Upper lobe of left lung (tissue), 4 donors: ENCODE measurements around the gene SREBF1.

Experiments used
- EP300 ChIP-seq, 4 donors: sonication (generic); formaldehyde crosslinking; IDR thresholded peaks; one replicate each; pipeline ENCODE4 v1.5.1; 2017; ENCODE audit warnings: antibody characterized with exemption in 4 of 4, control low read depth in 2 of 4
- POLR2A ChIP-seq, 4 donors: fragments of 450-650 bp; IDR thresholded peaks; one replicate each; pipeline ENCODE4 v1.5.1; 2016 to 2017; ENCODE audit warnings: antibody characterized with exemption in 4 of 4, mild to moderate bottlenecking in 2 of 4
- TF ChIP-seq, protein P1 (sequence below), 6 experiments: fragments of 450-650 bp in 4 of 6; fragments of 200-600 bp in 2 of 6; sonication (generic) in 2 of 6; IDR thresholded peaks; one replicate each; pipeline ENCODE4 v1.5.1; 2016 to 2019; ENCODE audit warnings: antibody characterized with exemption in 6 of 6

DNA sequence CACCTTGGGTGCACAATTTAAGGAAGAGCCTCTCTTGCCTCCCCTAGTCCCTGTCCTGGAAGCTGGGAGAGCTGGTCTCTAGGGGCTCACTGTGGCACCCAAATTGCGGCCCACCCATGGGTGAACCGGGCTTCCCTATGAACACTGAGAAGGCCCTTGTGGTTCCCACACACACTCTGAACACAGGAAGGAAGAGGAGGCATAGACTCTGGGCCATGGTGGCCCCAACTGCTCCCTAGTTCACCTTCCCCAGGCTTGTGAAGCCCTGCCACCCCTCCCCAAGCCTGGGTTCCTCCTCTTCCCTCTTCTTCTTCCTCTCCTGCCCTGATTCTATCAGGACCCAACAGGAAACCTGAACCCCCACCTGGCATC lies 10.5 kb downstream of the SREBF1 start:
- TF ChIP-seq, protein P1, sequence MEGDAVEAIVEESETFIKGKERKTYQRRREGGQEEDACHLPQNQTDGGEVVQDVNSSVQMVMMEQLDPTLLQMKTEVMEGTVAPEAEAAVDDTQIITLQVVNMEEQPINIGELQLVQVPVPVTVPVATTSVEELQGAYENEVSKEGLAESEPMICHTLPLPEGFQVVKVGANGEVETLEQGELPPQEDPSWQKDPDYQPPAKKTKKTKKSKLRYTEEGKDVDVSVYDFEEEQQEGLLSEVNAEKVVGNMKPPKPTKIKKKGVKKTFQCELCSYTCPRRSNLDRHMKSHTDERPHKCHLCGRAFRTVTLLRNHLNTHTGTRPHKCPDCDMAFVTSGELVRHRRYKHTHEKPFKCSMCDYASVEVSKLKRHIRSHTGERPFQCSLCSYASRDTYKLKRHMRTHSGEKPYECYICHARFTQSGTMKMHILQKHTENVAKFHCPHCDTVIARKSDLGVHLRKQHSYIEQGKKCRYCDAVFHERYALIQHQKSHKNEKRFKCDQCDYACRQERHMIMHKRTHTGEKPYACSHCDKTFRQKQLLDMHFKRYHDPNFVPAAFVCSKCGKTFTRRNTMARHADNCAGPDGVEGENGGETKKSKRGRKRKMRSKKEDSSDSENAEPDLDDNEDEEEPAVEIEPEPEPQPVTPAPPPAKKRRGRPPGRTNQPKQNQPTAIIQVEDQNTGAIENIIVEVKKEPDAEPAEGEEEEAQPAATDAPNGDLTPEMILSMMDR (IDR thresholded peaks at IDR 0.05) = no peak
- TF ChIP-seq EP300 (IDR thresholded peaks at IDR 0.05) (no peak), POLR2A (IDR thresholded peaks at IDR 0.05) (no peak)
